ENCODE data around the gene TXNRD1.

- TF ChIP-seq CTCF (IDR thresholded peaks at IDR 0.05 in 2 of 3, conservative IDR thresholded peaks at IDR 0.05 in 1 of 3; ENCODE audit: borderline replicate concordance in 1 of 3, insufficient read depth in 1 of 3, low read depth in 2 of 3, low read length in 2 of 3) (no peak), EZH2phosphoT487 (IDR thresholded peaks at IDR 0.05; ENCODE audit: borderline replicate concordance) (no peak), EGR1 (IDR thresholded peaks at IDR 0.05; ENCODE audit: low read depth) (no peak), POLR2AphosphoS5 (IDR thresholded peaks at IDR 0.05; ENCODE audit: low read depth, low read length) (no peak)
Measured at GRCh38 chr12:104279164-104279563, 63.6 kb downstream of the TXNRD1 start.
